Tongue (tissue), 2 donors: Measurements from ENCODE around the gene PHLDA2. TPM values are rescaled to one million over a fixed set of nuclear protein-coding genes. Genes with fewer than 3 reads are reported as not detected.
A peak's percentile ranks its signal among the peaks of the same experiment; 100 is the strongest.
"Not testable (repeated sequence)": the region's sequence is repeated elsewhere in the genome, so short reads cannot be mapped to it uniquely, and the experiment has no call there.

Experiments used
- DNase-seq: peaks from one replicate; pipeline ENCODE4 v3.0.0-alpha.2; 2015
- total RNA-seq: library from RNA; depleted of rRNA; stranded (reverse); fragments of >200 nt; gene quantifications from one replicate; pipeline ENCODE4 v1.2.3, GENCODE V29; 2014

PHLDA2 gene
- total RNA-seq, 1 donor from 2014 or later = 1.9 TPM

GRCh38 chr11:2945031-2945756 is 16.0 kb upstream of the PHLDA2 start:
- peak; percentile 95 for DNase-seq

- DNase-seq = no peak
These were observed 15.3 kb upstream of the PHLDA2 start for GRCh38 chr11:2944530-2944929.

DNA sequence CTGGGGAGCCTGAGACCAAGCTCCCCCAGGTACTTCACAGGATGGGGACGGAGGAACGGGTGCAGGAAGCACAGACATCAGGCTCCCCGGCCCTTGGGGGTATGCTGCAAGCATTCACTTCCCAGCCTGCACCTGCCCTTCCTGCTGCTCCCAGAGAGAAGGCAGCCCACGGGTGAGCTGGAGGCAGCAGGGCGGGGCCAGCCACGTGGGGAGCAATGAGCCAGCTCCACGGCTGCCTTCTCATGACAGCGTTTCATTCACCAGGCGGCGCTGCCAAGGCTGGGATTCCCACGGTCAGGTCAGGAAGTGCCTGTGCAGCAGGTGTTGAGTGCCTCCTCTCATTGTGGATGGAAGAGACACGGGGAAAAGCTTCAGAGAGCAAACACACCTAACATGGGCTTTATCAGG is 14.5 kb upstream of the PHLDA2 start:
- no peak for DNase-seq

- no peak for DNase-seq
These were observed 13.9 kb upstream of the PHLDA2 start for GRCh38 chr11:2942872-2943710.

DNA sequence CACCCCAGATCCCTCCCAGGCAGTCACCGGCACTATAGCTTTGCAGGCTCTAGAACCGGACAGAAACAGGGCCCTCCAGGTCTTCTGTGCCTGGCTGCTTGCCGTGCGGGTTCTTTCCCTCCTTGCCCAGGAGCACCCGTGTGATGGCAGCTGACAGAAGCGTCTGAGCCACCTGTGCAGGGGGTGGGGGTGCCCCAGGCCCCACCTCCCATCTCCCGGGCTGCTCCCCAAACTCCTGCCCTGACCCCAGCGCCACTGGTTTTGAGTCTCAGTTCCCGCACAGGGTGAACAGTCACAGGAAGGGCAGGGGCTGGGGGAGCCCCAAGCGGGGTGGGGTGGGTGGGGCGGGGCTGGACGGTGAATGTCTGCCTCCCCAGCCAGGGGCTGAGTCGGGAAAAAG is 13.2 kb upstream of the PHLDA2 start:
- no peak for DNase-seq

DNA sequence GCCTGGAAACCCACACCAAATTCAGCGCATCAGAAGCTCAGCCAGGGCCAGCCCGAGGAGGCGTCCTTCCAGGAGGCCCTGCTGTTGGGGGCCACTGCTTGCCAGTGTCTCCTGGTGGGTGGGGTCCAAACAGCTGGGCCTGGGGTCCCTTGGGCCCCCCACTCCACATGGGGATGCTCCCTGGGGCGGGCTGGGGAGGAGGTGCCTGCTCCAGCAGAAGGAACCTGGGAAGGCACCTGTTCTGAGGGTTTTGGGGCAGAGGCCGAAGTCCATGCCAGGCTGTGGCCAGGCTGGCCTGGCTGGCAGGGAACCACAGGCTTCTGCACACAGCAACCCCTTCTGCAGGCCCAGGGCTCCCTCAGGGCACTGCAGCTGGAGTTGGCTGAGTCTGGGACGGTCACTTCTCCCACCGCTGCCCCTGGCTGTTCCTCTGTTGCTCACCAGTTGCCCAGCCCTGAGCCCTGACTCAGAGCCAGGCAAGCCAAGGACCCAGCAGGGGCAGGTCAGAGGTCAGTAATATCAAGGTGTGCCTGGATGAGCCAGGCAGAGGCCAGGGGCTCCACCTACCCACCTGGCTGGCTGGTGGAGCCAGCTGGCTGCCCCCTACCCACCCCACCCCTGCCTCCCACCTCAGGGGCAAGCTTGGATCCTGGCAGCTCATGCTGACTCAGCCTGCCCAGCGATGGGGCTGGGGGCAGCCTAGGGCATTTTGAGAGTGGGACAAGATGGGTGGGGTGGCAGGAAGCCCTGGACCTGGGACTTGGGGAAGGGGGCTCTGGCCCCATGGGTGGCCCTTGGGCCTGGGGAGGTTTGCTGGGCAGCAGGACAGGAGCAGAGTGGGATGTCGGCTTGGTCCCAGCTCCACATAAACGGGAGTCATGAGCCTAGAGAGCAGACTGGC is 12.0 kb upstream of the PHLDA2 start:
- DNase-seq = no peak

GRCh38 chr11:2940147-2940920 is 11.1 kb upstream of the PHLDA2 start:
- no peak for DNase-seq

GRCh38 chr11:2938458-2939418 is 9.5 kb upstream of the PHLDA2 start:
- DNase-seq = not testable (repeated sequence)

DNA sequence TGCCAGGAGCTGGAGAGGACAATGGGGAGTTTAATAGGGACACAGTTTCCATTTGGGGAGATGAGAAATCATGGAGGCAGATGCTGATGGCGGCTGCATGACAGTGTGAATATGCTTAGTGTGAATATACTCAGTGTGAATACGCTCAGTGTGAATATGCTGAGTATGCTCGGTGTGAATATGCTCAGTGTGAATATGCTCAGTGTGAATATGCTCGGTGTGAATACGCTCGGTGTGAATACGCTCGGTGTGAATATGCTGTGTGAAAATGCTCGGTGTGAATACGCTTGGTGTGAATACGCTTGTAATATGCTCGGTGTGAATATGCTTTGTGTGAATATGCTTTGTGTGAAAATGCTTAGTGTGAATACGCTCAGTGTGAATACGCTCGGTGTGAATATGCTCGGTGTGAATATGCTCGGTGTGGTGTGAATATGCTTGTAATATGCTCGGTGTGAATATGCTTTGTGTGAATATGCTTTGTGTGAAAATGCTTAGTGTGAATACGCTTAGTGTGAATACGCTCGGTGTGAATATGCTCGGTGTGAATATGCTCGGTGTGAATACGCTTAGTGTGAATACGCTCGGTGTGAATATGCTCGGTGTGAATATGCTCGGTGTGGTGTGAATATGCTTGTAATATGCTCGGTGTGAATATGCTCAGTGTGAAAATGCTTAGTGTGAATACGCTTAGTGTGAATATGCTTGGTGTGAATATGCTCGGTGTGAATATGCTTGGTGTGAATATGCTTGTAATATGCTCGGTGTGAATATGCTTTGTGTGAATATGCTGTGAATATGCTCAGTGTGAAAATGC is 8.6 kb upstream of the PHLDA2 start:
- not testable (repeated sequence) for DNase-seq

- DNase-seq = no peak
These were observed 5.5 kb upstream of the PHLDA2 start for GRCh38 chr11:2934611-2935239.

- no peak for DNase-seq
These were observed 4.9 kb upstream of the PHLDA2 start for GRCh38 chr11:2934021-2934550.

DNA sequence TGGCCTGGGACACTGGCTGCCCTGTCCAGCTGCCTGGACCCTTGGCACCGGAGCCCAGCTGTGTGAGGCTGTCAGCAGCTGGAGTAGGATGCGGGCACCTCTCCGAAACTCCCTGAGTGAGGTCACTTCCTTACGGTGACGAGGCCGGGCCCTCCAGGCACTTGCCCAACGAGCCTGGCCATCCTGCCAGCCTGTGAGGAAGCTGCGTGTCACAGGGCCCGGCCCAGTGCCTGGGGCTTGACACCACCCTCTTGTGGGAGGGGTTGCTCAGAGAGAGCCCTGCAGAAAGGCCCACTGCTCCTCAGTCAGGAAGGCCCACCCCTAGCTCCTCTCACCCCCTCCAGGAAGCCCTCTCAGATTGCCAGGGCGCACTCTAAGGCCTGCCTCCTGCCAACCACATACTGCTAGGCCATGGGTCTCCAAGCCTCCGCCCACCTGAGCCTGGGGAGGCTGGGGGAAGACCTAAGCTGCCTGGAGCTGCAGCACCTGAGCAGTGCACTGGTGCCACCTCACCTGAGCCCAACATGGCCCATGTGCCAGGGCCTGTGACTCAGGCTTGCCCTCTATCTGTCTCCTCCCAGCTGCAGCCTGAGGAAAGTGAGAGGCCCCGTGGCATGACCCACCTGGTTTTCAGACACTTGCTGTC is 4.3 kb upstream of the PHLDA2 start:
- DNase-seq = peak; percentile 57

GRCh38 chr11:2932850-2933251 is 3.6 kb upstream of the PHLDA2 start:
- no peak for DNase-seq

GRCh38 chr11:2931771-2932738 is 2.8 kb upstream of the PHLDA2 start:
- DNase-seq = no peak

GRCh38 chr11:2931420-2931746 is 2.2 kb upstream of the PHLDA2 start:
- no peak for DNase-seq

DNA sequence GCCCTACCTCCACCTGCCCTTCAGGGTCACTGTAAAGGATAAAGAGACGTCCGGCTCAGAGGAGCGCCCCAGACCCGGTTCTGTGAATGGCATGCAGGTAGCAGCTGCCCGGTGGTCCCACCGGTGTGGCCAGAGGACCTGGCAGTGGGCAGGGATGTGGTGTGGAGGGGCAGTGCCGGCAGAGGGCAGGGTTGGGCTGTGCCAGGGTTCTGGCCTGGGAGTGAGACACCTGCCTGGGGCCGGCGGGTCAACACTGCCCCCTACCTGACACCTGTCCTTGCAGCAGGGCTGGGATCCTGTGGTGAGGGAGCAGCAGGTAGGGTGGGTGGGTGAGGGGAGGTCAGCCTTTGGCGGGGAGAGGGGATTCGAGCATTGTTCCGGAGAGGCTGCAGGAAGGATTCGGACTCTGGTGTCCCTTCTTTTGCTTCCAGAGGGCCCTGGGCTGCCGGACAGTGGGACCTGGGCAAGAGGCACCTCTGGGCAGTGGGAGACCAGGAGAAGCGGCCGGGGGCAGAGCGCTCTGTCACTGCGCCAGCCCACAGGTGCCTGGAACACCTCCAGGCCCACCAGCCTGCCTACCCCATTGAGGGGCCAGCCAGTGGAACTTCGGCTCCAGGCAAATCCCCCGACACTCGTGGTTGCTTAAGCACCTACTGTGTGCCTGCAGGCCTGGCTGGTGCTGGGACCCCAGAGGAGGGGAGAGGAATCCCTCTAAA is 1.6 kb upstream of the PHLDA2 start:
- no peak for DNase-seq
